Ovary (tissue), 9 donors: Measurements from ENCODE around the gene NTRK3. TPM values are rescaled to one million over a fixed set of nuclear protein-coding genes. Genes with fewer than 3 reads are reported as not detected.

Source experiments
- DNase-seq, 5 donors: peaks; one replicate each; pipeline ENCODE4 v3.0.0-alpha.2; 2019 to 2020
- H3K27ac ChIP-seq, 2 donors: fragments of 200-600 bp; one replicate each; pipeline versions ENCODE4 v1.5.1 to v1.8.0; 2019 to 2022
- H3K27me3 ChIP-seq: fragments of 200-600 bp; one replicate; pipeline ENCODE4 v1.8.0; 2022
- H3K36me3 ChIP-seq: fragments of 200-600 bp; sonication (generic); one replicate; pipeline ENCODE4 v1.5.1; 2019
- H3K4me1 ChIP-seq: one replicate; pipeline ENCODE4 v1.8.1; 2013; ENCODE audit warnings: mild to moderate bottlenecking, moderate library complexity; ENCODE audit not compliant: insufficient read depth
- H3K4me3 ChIP-seq: fragments of 200-600 bp; sonication (generic); one replicate; pipeline ENCODE4 v1.5.1; 2017
- H3K9me3 ChIP-seq, 2 donors: fragments of 200-600 bp in 1 of 2; sonication (generic) in 1 of 2; one replicate each; pipeline versions ENCODE4 v1.5.1 to v1.8.1; 2013 to 2019; ENCODE audit warnings: mild to moderate bottlenecking in 1 of 2, moderate library complexity in 1 of 2
- CTCF ChIP-seq, 3 donors: fragments of 450-650 bp in 2 of 3; fragments of 200-600 bp in 1 of 3; IDR thresholded peaks; one replicate each; pipeline versions ENCODE4 v1.5.1 to v1.8.0; 2016 to 2022; ENCODE audit warnings: antibody characterized with exemption in 3 of 3, mild to moderate bottlenecking in 1 of 3
- EP300 ChIP-seq: sonication (generic); formaldehyde crosslinking; IDR thresholded peaks from one replicate; pipeline ENCODE4 v1.6.1; 2017; ENCODE audit warnings: antibody characterized with exemption
- POLR2A ChIP-seq: fragments of 450-650 bp; IDR thresholded peaks from one replicate; pipeline ENCODE4 v1.6.1; 2017; ENCODE audit warnings: antibody characterized with exemption, mild to moderate bottlenecking, moderate library complexity
- WGBS, 3 donors: extraction: QIAGEN DNeasy Blood & Tissue Kit in 1 of 3; methylation state at CpG; one replicate each; pipeline versions ENCODE4 v1.1.5 to v1.1.7; 2013 to 2017; 5-methylcytosine and 5-hydroxymethylcytosine counted together
- intact Hi-C, 4 donors: fragments of 100-400 bp; cut with DNase I; formaldehyde crosslinking; loops; one replicate each; pipeline versions ENCODE4 v1.11.0 to v1.15.1; 2022 to 2023
- polyA plus RNA-seq, 2 donors: library from polyadenylated mRNA; stranded (reverse); fragments of 200-250 nt in 1 of 2; fragments of 350-450 nt in 1 of 2; fragmentation: Illumina TruSeq in 1 of 2; extraction: RNeasy Lipid Tissue Mini Kit (QIAGEN cat#74804) in 1 of 2; gene quantifications; one replicate each; pipeline ENCODE4 v1.2.3, GENCODE V29; 2013 to 2014
- total RNA-seq, 7 donors: library from RNA; depleted of rRNA in 2 of 7; stranded (reverse); fragments of >200 nt in 2 of 7; fragmentation: NEBNext Ultra II Directional in 3 of 7; extraction: Animal tissue kit (Norgen Biotek cat#: 25700) in 3 of 7; gene quantifications; one replicate each; pipeline versions ENCODE4 v1.1.0 to v1.2.4, GENCODE V29; 2016 to 2023
- donor health status: DM: no; HTN: no; CAD: no; lungs with moderate emphysema.
- donor health status: DM: no; HTN: no; CAD: no.
- donor health status: Bipolar disorder and iron deficiency.
- donor health status: DM: yes; HTN: yes; CAD: no.
- donor health status: DM: no; HTN: no; CAD: no.
- donor health status: DM: yes; HTN: yes; CAD: no.

Gene NTRK3
- total and polyA plus RNA-seq, 9 donors: 0.77 to 14.6 (median 2.7) TPM

GRCh38 chr15:88031461-88031860, 225.1 kb downstream of the NTRK3 start:
- H3K36me3 ChIP-seq: no peaks in the 10 kb centered on the region
- H3K27me3 ChIP-seq: no peaks in the 10 kb centered on the region
- no peak for TF ChIP-seq POLR2A
- TF ChIP-seq CTCF (IDR thresholded peaks at IDR 0.05): no peak
- TF ChIP-seq EP300: no peak
- no peaks in the 10 kb centered on the region for H3K4me1 ChIP-seq
- H3K27ac ChIP-seq: no peak overlapping the region
- 44 to 66% (median 51%) methylated on average over 2 of the region's 2 CpGs for WGBS, 3 donors
- no peaks in the 10 kb centered on the region for H3K9me3 ChIP-seq
- no peak for DNase-seq
- no peak overlapping the region for H3K4me3 ChIP-seq
- intact Hi-C loops: no loop called here

DNA sequence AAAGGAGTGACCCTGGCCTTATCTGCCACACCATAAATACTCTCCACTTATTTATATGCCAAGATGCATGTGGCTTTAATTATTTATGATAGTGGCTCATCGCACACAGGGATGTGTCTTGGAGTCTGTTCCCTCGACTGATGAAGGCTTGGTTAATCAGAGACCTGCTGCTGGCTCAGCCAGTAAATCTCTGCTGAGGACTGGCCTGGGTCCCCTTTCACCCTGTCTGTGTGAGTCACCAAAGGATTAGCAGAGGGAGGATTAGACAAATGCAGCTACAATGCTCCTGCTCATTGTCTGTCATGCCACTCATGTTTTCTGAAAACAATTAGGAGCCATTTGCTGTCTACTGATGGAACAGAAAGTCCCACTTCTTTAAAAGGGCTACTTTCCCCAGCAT, 226.8 kb downstream of the NTRK3 start:
- Histone ChIP-seq H3K36me3 (no peaks in the 10 kb centered on the region), H3K9me3 (no peaks in the 10 kb centered on the region), H3K27ac (no peak overlapping the region), H3K27me3 (no peaks in the 10 kb centered on the region), H3K4me3 (no peak overlapping the region), H3K4me1 (no peaks in the 10 kb centered on the region)
- intact Hi-C loops: no loop called here
- no peak for DNase-seq
- WGBS, 3 donors: 12 to 32% (median 15%) methylated on average over 2 of the region's 2 CpGs
- TF ChIP-seq EP300 (no peak), POLR2A (no peak), CTCF (IDR thresholded peaks at IDR 0.05) (no peak)

DNA sequence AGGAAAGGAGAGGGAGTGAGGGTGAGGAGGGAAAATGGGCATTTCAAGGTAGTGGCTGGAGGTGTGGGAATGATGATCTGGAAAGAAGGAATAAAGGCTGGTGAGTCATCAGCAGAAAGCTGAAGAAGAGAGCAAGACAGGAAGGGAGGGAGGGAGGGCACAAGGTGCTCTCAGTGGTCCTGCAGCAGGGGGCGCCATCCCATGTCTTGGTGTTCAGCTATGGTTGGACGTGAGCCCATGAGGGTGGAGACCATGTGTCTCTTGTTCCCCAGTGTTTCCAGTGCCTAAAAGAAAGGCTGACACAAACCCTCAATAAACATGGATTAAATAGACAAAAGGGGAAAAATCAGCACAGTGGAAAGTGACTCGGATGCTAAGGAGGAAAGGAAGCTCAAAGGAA, 228.5 kb downstream of the NTRK3 start:
- TF ChIP-seq POLR2A (no peak), CTCF (IDR thresholded peaks at IDR 0.05) (no peak), EP300 (no peak)
- Histone ChIP-seq H3K36me3 (no peaks in the 10 kb centered on the region), H3K27ac (no peak overlapping the region), H3K27me3 (no peaks in the 10 kb centered on the region), H3K4me3 (no peak overlapping the region), H3K4me1 (no peaks in the 10 kb centered on the region), H3K9me3 (no peaks in the 10 kb centered on the region)
- WGBS, 3 donors: 72 to 77% (median 74%) methylated on average over 3 of the region's 3 CpGs
- no peak for DNase-seq
- intact Hi-C loops: no loop called here

GRCh38 chr15:88023914-88024313, 232.6 kb downstream of the NTRK3 start:
- intact Hi-C loops: no loop called here
- H3K27me3 ChIP-seq: no peaks in the 10 kb centered on the region
- H3K9me3 ChIP-seq: no peaks in the 10 kb centered on the region
- no peaks in the 10 kb centered on the region for H3K4me1 ChIP-seq
- DNase-seq: no peak
- H3K36me3 ChIP-seq: no peaks in the 10 kb centered on the region
- whole genome bisulfite sequencing, 3 donors: 76 to 93% (median 87%) methylated on average over 5 of the region's 5 CpGs
- H3K4me3 ChIP-seq: no peak overlapping the region
- TF ChIP-seq EP300 (no peak), POLR2A (no peak), CTCF (IDR thresholded peaks at IDR 0.05) (no peak)
- H3K27ac ChIP-seq: no peak overlapping the region

GRCh38 chr15:88022716-88023115, 233.8 kb downstream of the NTRK3 start:
- no peak for DNase-seq
- WGBS, 3 donors: 42 to 69% (median 44%) methylated on average over 2 of the region's 2 CpGs
- Histone ChIP-seq H3K4me3 (no peak overlapping the region), H3K9me3 (no peaks in the 10 kb centered on the region), H3K27ac (no peak overlapping the region), H3K27me3 (no peaks in the 10 kb centered on the region), H3K36me3 (no peaks in the 10 kb centered on the region), H3K4me1 (no peaks in the 10 kb centered on the region)
- intact Hi-C loops: no loop called here
- TF ChIP-seq EP300: no peak
- no peak for TF ChIP-seq POLR2A
